OCI-LY7 (cell line): ENCODE data around the gene TTC28.

ENCODE experiments used
- CTCF ChIP-seq: fragments of 200-600 bp; sonication (generic); conservative IDR thresholded peaks from 2 replicates; pipeline ENCODE4 v1.5.1; 2014; ENCODE audit warnings: mild to moderate bottlenecking, antibody characterized with exemption, low read length, moderate library complexity, mixed read lengths
- EZH2phosphoT487 ChIP-seq: fragments of 200-600 bp; sonication (generic); IDR thresholded peaks from 2 replicates; pipeline ENCODE4 v1.6.1; 2018; ENCODE audit warnings: low read depth, borderline replicate concordance, mild to moderate bottlenecking, mixed run types, antibody characterized with exemption, low read length, moderate library complexity, mixed read lengths

- no peak for TF ChIP-seq EZH2phosphoT487
- no peak for TF ChIP-seq CTCF
Measured at GRCh38 chr22:28186641-28187040, 493.0 kb downstream of the TTC28 start.
